Cortex of kidney (tissue), 1 donor: ENCODE measurements around the gene AGAP2.

Experiments
- DNase-seq: peaks from one replicate; lab custom pipeline; 2025; lab: John Stamatoyannopoulos, UW

AGAP2 gene

GRCh38 chr12:57736741-57737466 lies 1.6 kb downstream of the AGAP2 start:
- DNase-seq, result no peak

- no peak for DNase-seq
Observed at GRCh38 chr12:57735952-57736740, 2.4 kb downstream of the AGAP2 start.

GRCh38 chr12:57735198-57735855 lies 3.2 kb downstream of the AGAP2 start:
- DNase-seq, result no peak

GRCh38 chr12:57734591-57734990 lies 4.0 kb downstream of the AGAP2 start:
- no peak for DNase-seq

- DNase-seq, result no peak
Observed at GRCh38 chr12:57733928-57734327, 4.6 kb downstream of the AGAP2 start.

GRCh38 chr12:57732726-57733593 lies 5.6 kb downstream of the AGAP2 start:
- no peak for DNase-seq

GRCh38 chr12:57732270-57732669 lies 6.3 kb downstream of the AGAP2 start:
- DNase-seq, result no peak

GRCh38 chr12:57731411-57732080 lies 7.0 kb downstream of the AGAP2 start:
- DNase-seq, result no peak

- DNase-seq, result no peak
Observed at GRCh38 chr12:57730336-57731067, 8.0 kb downstream of the AGAP2 start.

GRCh38 chr12:57729321-57729844 lies 9.2 kb downstream of the AGAP2 start:
- no peak for DNase-seq

GRCh38 chr12:57727758-57728395 lies 10.7 kb downstream of the AGAP2 start:
- no peak for DNase-seq

GRCh38 chr12:57726884-57727757 lies 11.4 kb downstream of the AGAP2 start:
- DNase-seq, result no peak

GRCh38 chr12:57726151-57726883 lies 12.2 kb downstream of the AGAP2 start:
- no peak for DNase-seq

- no peak for DNase-seq
Observed at GRCh38 chr12:57725851-57726150, 12.7 kb downstream of the AGAP2 start.

- no peak for DNase-seq
Observed at GRCh38 chr12:57724936-57725740, 13.4 kb downstream of the AGAP2 start.

- no peak for DNase-seq
Observed at GRCh38 chr12:57724003-57724935, 14.3 kb downstream of the AGAP2 start.

- DNase-seq, result no peak
Observed at GRCh38 chr12:57723630-57723962, 14.9 kb downstream of the AGAP2 start.
